ENCODE measurements around the gene OSBPL2.

Gene OSBPL2

GRCh38 chr20:62237801-62238568 is at the start of gene OSBPL2:
Gene OSBPL2, plus strand, starts transcription at chr20:62238521. Its CDS starts 17,664 bp downstream, at chr20:62256185.
- peak; percentile 96 for DNase-seq (ENCODE audit: low read depth)

- DNase-seq (ENCODE audit: low read depth) = no peak
Observed at GRCh38 chr20:62190639-62191411, 47.5 kb upstream of the OSBPL2 start.

- no peak for DNase-seq (ENCODE audit: low read depth)
Observed at GRCh38 chr20:62191781-62192559, 46.4 kb upstream of the OSBPL2 start.

GRCh38 chr20:62192635-62193034 is 45.7 kb upstream of the OSBPL2 start:
- no peak for DNase-seq (ENCODE audit: low read depth)

GRCh38 chr20:62193079-62194025 is 45.0 kb upstream of the OSBPL2 start:
- DNase-seq (ENCODE audit: low read depth) = no peak

GRCh38 chr20:62195075-62195405 is 43.3 kb upstream of the OSBPL2 start:
- DNase-seq (ENCODE audit: low read depth) = no peak

GRCh38 chr20:62195736-62196135 is 42.6 kb upstream of the OSBPL2 start:
- DNase-seq (ENCODE audit: low read depth) = no peak

GRCh38 chr20:62196286-62196685 is 42.0 kb upstream of the OSBPL2 start:
- DNase-seq (ENCODE audit: low read depth) = no peak

GRCh38 chr20:62197311-62197710 is 41.0 kb upstream of the OSBPL2 start:
- DNase-seq (ENCODE audit: low read depth) = no peak

GRCh38 chr20:62197801-62198200 is 40.5 kb upstream of the OSBPL2 start:
- no peak for DNase-seq (ENCODE audit: low read depth)

GRCh38 chr20:62198496-62198895 is 39.8 kb upstream of the OSBPL2 start:
- DNase-seq (ENCODE audit: low read depth) = no peak

- no peak for DNase-seq (ENCODE audit: low read depth)
Observed at GRCh38 chr20:62198931-62199330, 39.4 kb upstream of the OSBPL2 start.

- no peak for DNase-seq (ENCODE audit: low read depth)
Observed at GRCh38 chr20:62200491-62201172, 37.7 kb upstream of the OSBPL2 start.

- DNase-seq (ENCODE audit: low read depth) = no peak
Observed at GRCh38 chr20:62201173-62202082, 36.9 kb upstream of the OSBPL2 start.

GRCh38 chr20:62202083-62202395 is 36.3 kb upstream of the OSBPL2 start:
- DNase-seq (ENCODE audit: low read depth) = peak; percentile 61

- no peak for DNase-seq (ENCODE audit: low read depth)
Observed at GRCh38 chr20:62202676-62203377, 35.5 kb upstream of the OSBPL2 start.

- peak; percentile 61 for DNase-seq (ENCODE audit: low read depth)
Observed at GRCh38 chr20:62203378-62204030, 34.8 kb upstream of the OSBPL2 start.

GRCh38 chr20:62205618-62206387 is 32.5 kb upstream of the OSBPL2 start:
- DNase-seq (ENCODE audit: low read depth) = no peak
